Mesenchymal stem cell (in vitro differentiated cells and primary cell): ENCODE data around the gene SLC25A25.

ENCODE experiments used
- DNase-seq: peaks from one replicate; pipeline ENCODE4 v3.0.0-alpha.2; 2013
- H2AFZ ChIP-seq: one replicate; pipeline ENCODE4 v1.6.1; 2013; ENCODE audit warnings: low read depth, mild to moderate bottlenecking, control low read depth, inconsistent platforms, low read length, moderate library complexity
- H2AK5ac ChIP-seq: 2 replicates; pipeline ENCODE4 v1.6.1; 2013; ENCODE audit warnings: low read length, moderate library complexity, mild to moderate bottlenecking, inconsistent platforms; ENCODE audit not compliant: severe bottlenecking
- H2BK120ac ChIP-seq: one replicate; pipeline ENCODE4 v1.6.1; 2013; ENCODE audit warnings: low read depth, mild to moderate bottlenecking, inconsistent platforms, low read length, moderate library complexity
- H2BK12ac ChIP-seq, 2 experiments: one replicate each; pipeline ENCODE4 v1.6.1; 2013; ENCODE audit warnings: inconsistent platforms in 2 of 2, low read length in 2 of 2, mild to moderate bottlenecking in 2 of 2, moderate library complexity in 2 of 2, control low read depth in 1 of 2
- H2BK15ac ChIP-seq: one replicate; pipeline ENCODE4 v1.6.1; 2013; ENCODE audit warnings: mild to moderate bottlenecking, low read depth, inconsistent platforms; ENCODE audit not compliant: poor library complexity, severe bottlenecking
- H2BK5ac ChIP-seq: 2 replicates; pipeline ENCODE4 v1.6.1; 2013; ENCODE audit warnings: low read depth, mild to moderate bottlenecking, low read length, control low read depth, inconsistent platforms; ENCODE audit not compliant: poor library complexity, severe bottlenecking
- H3K14ac ChIP-seq, 2 experiments: one replicate each; pipeline ENCODE4 v1.6.1; 2013; ENCODE audit warnings: inconsistent platforms in 2 of 2, low read length in 2 of 2, control low read depth in 1 of 2, mild to moderate bottlenecking in 1 of 2, moderate library complexity in 1 of 2
- H3K18ac ChIP-seq, 2 experiments: one replicate each; pipeline ENCODE4 v1.6.1; 2013; ENCODE audit warnings: inconsistent platforms in 2 of 2, low read length in 2 of 2, control low read depth in 1 of 2, low read depth in 1 of 2, mild to moderate bottlenecking in 1 of 2
- H3K23ac ChIP-seq, 2 experiments: one replicate each; pipeline ENCODE4 v1.6.1; 2013; ENCODE audit warnings: inconsistent platforms in 2 of 2, low read length in 2 of 2, mild to moderate bottlenecking in 2 of 2, moderate library complexity in 2 of 2, control low read depth in 1 of 2
- H3K27ac ChIP-seq: 2 replicates; pipeline ENCODE4 v1.5.1; 2013; ENCODE audit warnings: mild to moderate bottlenecking, moderate library complexity, low read length, control low read depth, inconsistent platforms; ENCODE audit not compliant: poor library complexity, severe bottlenecking
- H3K27me3 ChIP-seq, 2 experiments: 2 replicates each; pipeline versions ENCODE4 v1.6.1 to v1.7.0; 2013; ENCODE audit warnings: low read length in 2 of 2, mild to moderate bottlenecking in 2 of 2, moderate library complexity in 2 of 2, control low read depth in 1 of 2, inconsistent platforms in 1 of 2; ENCODE audit not compliant: control insufficient read depth in 1 of 2, insufficient read depth in 1 of 2
- H3K36me3 ChIP-seq, 2 experiments: 2 replicates each; pipeline versions ENCODE4 v1.6.1 to v1.7.0; 2013; ENCODE audit warnings: low read length in 2 of 2, control low read depth in 1 of 2, inconsistent platforms in 1 of 2, low read depth in 1 of 2, mild to moderate bottlenecking in 1 of 2; ENCODE audit not compliant: insufficient read depth in 2 of 2, control insufficient read depth in 1 of 2
- H3K4ac ChIP-seq, 2 experiments: one replicate each; pipeline ENCODE4 v1.6.1; 2013; ENCODE audit warnings: inconsistent platforms in 2 of 2, low read length in 2 of 2, mild to moderate bottlenecking in 2 of 2, moderate library complexity in 2 of 2, control low read depth in 1 of 2, low read depth in 1 of 2
- H3K4me1 ChIP-seq: 2 replicates; pipeline ENCODE4 v1.6.1; 2013; ENCODE audit warnings: low read depth, low read length, control low read depth; ENCODE audit not compliant: control insufficient read depth, insufficient read depth
- H3K4me2 ChIP-seq: 2 replicates; pipeline ENCODE4 v1.6.1; 2013; ENCODE audit warnings: low read length, mild to moderate bottlenecking, inconsistent platforms; ENCODE audit not compliant: poor library complexity, severe bottlenecking
- H3K4me3 ChIP-seq, 2 experiments: 2 replicates each; pipeline versions ENCODE4 v1.5.1 to v1.7.0; 2013; ENCODE audit warnings: low read length in 2 of 2, mild to moderate bottlenecking in 2 of 2, control low read depth in 1 of 2, low read depth in 1 of 2; ENCODE audit not compliant: insufficient read depth in 1 of 2
- H3K79me1 ChIP-seq: replicated peaks from 2 replicates; pipeline ENCODE4 v1.6.1; 2013; ENCODE audit warnings: mild to moderate bottlenecking, control low read depth, low read length, inconsistent platforms; ENCODE audit not compliant: poor library complexity, severe bottlenecking
- H3K9ac ChIP-seq: 2 replicates; pipeline ENCODE4 v1.7.0; 2013; ENCODE audit warnings: mild to moderate bottlenecking, low read length, moderate library complexity
- H3K9me3 ChIP-seq: 2 replicates; pipeline ENCODE4 v1.7.0; 2013; ENCODE audit warnings: mild to moderate bottlenecking, low read length; ENCODE audit not compliant: control insufficient read depth
- H4K8ac ChIP-seq: one replicate; pipeline ENCODE4 v1.6.1; 2013; ENCODE audit warnings: inconsistent platforms, mild to moderate bottlenecking, low read length, moderate library complexity
- H4K91ac ChIP-seq: one replicate; pipeline ENCODE4 v1.6.1; 2013; ENCODE audit warnings: mild to moderate bottlenecking, low read length, inconsistent platforms
- WGBS: methylation state at CpG from one replicate; pipeline ENCODE4 v1.1.7; 2013; ENCODE audit warnings: mixed read lengths; 5-methylcytosine and 5-hydroxymethylcytosine counted together

The SLC25A25 gene

GRCh38 chr9:128116104-128117083, 48.4 kb downstream of the SLC25A25 start:
- no peak overlapping the region for H3K23ac ChIP-seq
- H3K4me3 ChIP-seq: no peak overlapping the region
- no peak overlapping the region for H2BK5ac ChIP-seq
- DNase-seq: no peak
- no peak overlapping the region for H2BK120ac ChIP-seq
- peaks cover 2% of the 10 kb centered on the region for H3K79me1 ChIP-seq
- H3K4me2 ChIP-seq: no peak overlapping the region
- no peak overlapping the region for H4K8ac ChIP-seq
- no peak overlapping the region for H3K9ac ChIP-seq
- H3K27me3 ChIP-seq: no peaks in the 10 kb centered on the region
- no peak overlapping the region for H2AFZ ChIP-seq
- no peak overlapping the region for H3K14ac ChIP-seq
- H2AK5ac ChIP-seq: no peak overlapping the region
- H3K18ac ChIP-seq: no peak overlapping the region
- no peak overlapping the region for H3K4ac ChIP-seq
- WGBS: 93% methylated on average over 13 of the region's 16 CpGs
- peak overlapping the region in 1 of 2 experiments; percentile 2 for H2BK12ac ChIP-seq
- peaks cover 12 to 51% of the 10 kb centered on the region in 2 experiments for H3K36me3 ChIP-seq
- H3K9me3 ChIP-seq: no peaks in the 10 kb centered on the region
- H2BK15ac ChIP-seq: no peak overlapping the region
- peaks cover 5% of the 10 kb centered on the region for H3K4me1 ChIP-seq
- no peak overlapping the region for H4K91ac ChIP-seq
- H3K27ac ChIP-seq: no peak overlapping the region

- Histone ChIP-seq H3K4me3 (peak overlapping the region in 1 of 2 experiments; percentile 32), H3K23ac (no peak overlapping the region), H4K91ac (no peak overlapping the region), H2BK120ac (no peak overlapping the region), H3K36me3 (peaks cover 25 to 66% of the 10 kb centered on the region in 2 experiments), H3K27ac (no peak overlapping the region), H3K9ac (peak overlapping the region; percentile 60), H2BK5ac (no peak overlapping the region), H3K4me2 (no peak overlapping the region), H3K18ac (no peak overlapping the region), H3K79me1 (peaks cover 7% of the 10 kb centered on the region), H3K14ac (no peak overlapping the region), H3K9me3 (no peaks in the 10 kb centered on the region), H2AFZ (no peak overlapping the region), H4K8ac (peak overlapping the region; percentile 59), H2AK5ac (no peak overlapping the region), H2BK15ac (peak overlapping the region; percentile 21), H3K4ac (peak overlapping the region in 1 of 2 experiments; percentile 25), H3K27me3 (no peaks in the 10 kb centered on the region), H2BK12ac (peak overlapping the region in 1 of 2 experiments; percentile 61), H3K4me1 (peaks cover 6% of the 10 kb centered on the region)
- WGBS: 20% methylated on average over 27 of the region's 27 CpGs
- peak; percentile 84 for DNase-seq
Measured at GRCh38 chr9:128117613-128118471, 49.8 kb downstream of the SLC25A25 start.

GRCh38 chr9:128118472-128118857, 50.4 kb downstream of the SLC25A25 start:
- WGBS: 79% methylated on average over 3 of the region's 3 CpGs
- peaks cover 7% of the 10 kb centered on the region for H3K4me1 ChIP-seq
- no peak overlapping the region for H2BK12ac ChIP-seq

More at GRCh38 chr9:128118472-128118857, 50.4 kb downstream of the SLC25A25 start:
- Histone ChIP-seq H3K27me3 (no peaks in the 10 kb centered on the region), H3K9ac (peak overlapping the region; percentile 60), H2BK5ac (no peak overlapping the region), H3K4me3 (no peak overlapping the region), H3K18ac (no peak overlapping the region), H4K8ac (no peak overlapping the region), H3K14ac (no peak overlapping the region), H3K36me3 (peaks cover 30 to 69% of the 10 kb centered on the region in 2 experiments), H3K4ac (no peak overlapping the region), H2AFZ (no peak overlapping the region), H2AK5ac (no peak overlapping the region), H2BK15ac (no peak overlapping the region), H3K23ac (no peak overlapping the region), H3K27ac (no peak overlapping the region), H2BK120ac (no peak overlapping the region), H4K91ac (peak overlapping the region; percentile 65), H3K79me1 (peaks cover 8% of the 10 kb centered on the region), H3K4me2 (no peak overlapping the region), H3K9me3 (no peaks in the 10 kb centered on the region)
- DNase-seq: no peak
